ENCODE data around the gene SRGAP3.
"Not testable (repeated sequence)": the region's sequence is repeated elsewhere in the genome, so short reads cannot be mapped to it uniquely, and the experiment has no call there.

Gene SRGAP3

DNA sequence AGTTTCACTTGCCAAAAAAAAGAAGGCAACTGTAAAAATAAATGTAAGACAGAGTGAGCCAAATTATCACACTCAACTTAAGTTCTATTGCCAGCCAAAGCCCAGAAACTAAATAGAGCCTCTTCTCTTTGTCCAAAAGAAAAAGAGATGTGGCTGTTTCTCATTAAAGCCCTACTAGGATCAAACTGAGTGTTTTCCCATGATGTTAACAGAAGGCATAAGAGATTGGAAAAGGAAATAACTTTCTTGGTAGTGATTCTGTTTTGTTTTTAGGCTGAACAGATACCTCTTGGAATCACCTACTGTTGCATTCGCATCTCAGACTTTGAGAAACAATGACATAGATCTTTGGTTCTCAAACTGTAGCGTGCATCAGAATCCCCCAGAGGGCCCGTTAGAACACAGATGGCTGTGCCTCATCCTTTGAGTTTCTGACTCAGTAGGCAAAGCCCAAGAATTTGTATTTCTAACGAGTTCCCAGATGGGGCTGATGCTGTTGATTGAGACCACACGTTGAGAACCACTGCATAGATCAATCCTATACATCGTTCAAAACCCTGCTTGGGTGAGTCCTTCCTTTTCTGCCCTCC, 42.5 kb upstream of the SRGAP3 start:
- no peak overlapping the region for H3K4me3 ChIP-seq (ENCODE audit: control insufficient read depth in 1 of 7, extremely low read depth in 1 of 7, insufficient read depth in 4 of 7, low read depth in 2 of 7, low read length in 6 of 7)
- peaks cover 0 to 2% (median 0%) of the 10 kb centered on the region in 5 experiments for H3K27me3 ChIP-seq (replicated peaks in 2 of 5; ENCODE audit: control insufficient read depth in 4 of 5, insufficient read depth in 5 of 5, low read length in 4 of 5)
- no peaks in the 10 kb centered on the region for H3K36me3 ChIP-seq (ENCODE audit: control insufficient read depth in 4 of 4, insufficient read depth in 4 of 4, low read length in 3 of 4)
- WGBS (ENCODE audit: insufficient coverage), result 95% methylated on average over 6 of the region's 6 CpGs
- no peaks in the 10 kb centered on the region for H3K9me3 ChIP-seq (ENCODE audit: control extremely low read depth in 1 of 5, control insufficient read depth in 4 of 5, insufficient read depth in 2 of 5, low read depth in 1 of 5, low read length in 4 of 5)
- no peak for DNase-seq
- no peaks in the 10 kb centered on the region for H3K4me1 ChIP-seq (ENCODE audit: control extremely low read depth in 1 of 4, control insufficient read depth in 4 of 4, insufficient read depth in 4 of 4, low read length in 3 of 4)
- ChIA-PET POLR2A (no interaction called here), CTCF (no interaction called here)
- H3K27ac ChIP-seq (ENCODE audit: insufficient read depth in 1 of 2, low read depth in 1 of 2, low read length in 2 of 2, poor library complexity in 1 of 2, severe bottlenecking in 2 of 2), result no peak overlapping the region

DNA sequence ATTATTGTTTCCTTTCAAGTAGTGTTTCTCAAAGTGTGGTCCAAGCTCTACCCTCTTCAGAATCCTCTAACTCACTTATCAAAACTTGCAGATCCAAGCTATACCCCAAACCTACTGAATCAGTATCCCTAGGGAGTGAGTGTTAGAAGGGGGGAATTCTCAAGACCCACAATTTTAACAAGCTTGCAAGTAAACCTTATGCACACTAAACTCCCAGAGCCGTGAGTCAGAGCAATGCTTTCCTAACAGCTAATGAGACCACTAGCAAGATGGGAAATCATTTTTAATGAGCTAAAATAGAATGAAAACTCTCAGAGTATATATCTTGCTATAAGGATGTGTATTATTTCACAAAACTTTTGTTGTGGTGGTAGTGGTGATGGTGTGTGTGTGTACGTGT, 41.1 kb upstream of the SRGAP3 start:
- CTCF ChIA-PET, result interaction anchor here (1.1 kb wide), 1 partner anchor 11 kb away, joined by 3 read pairs; no protein-coding TSS in a partner anchor
- peaks cover 0 to 2% (median 0%) of the 10 kb centered on the region in 5 experiments for H3K27me3 ChIP-seq (replicated peaks in 2 of 5; ENCODE audit: control insufficient read depth in 4 of 5, insufficient read depth in 5 of 5, low read length in 4 of 5)
- no peaks in the 10 kb centered on the region for H3K4me1 ChIP-seq (ENCODE audit: control extremely low read depth in 1 of 4, control insufficient read depth in 4 of 4, insufficient read depth in 4 of 4, low read length in 3 of 4)
- DNase-seq, result no peak
- H3K27ac ChIP-seq (ENCODE audit: insufficient read depth in 1 of 2, low read depth in 1 of 2, low read length in 2 of 2, poor library complexity in 1 of 2, severe bottlenecking in 2 of 2), result no peak overlapping the region
- H3K36me3 ChIP-seq (ENCODE audit: control insufficient read depth in 4 of 4, insufficient read depth in 4 of 4, low read length in 3 of 4), result no peaks in the 10 kb centered on the region
- 100% methylated on average over 1 of the region's 2 CpGs for WGBS (ENCODE audit: insufficient coverage)
- H3K9me3 ChIP-seq (ENCODE audit: control extremely low read depth in 1 of 5, control insufficient read depth in 4 of 5, insufficient read depth in 2 of 5, low read depth in 1 of 5, low read length in 4 of 5), result no peaks in the 10 kb centered on the region
- POLR2A ChIA-PET, result no interaction called here
- no peak overlapping the region for H3K4me3 ChIP-seq (ENCODE audit: control insufficient read depth in 1 of 7, extremely low read depth in 1 of 7, insufficient read depth in 4 of 7, low read depth in 2 of 7, low read length in 6 of 7)

DNA sequence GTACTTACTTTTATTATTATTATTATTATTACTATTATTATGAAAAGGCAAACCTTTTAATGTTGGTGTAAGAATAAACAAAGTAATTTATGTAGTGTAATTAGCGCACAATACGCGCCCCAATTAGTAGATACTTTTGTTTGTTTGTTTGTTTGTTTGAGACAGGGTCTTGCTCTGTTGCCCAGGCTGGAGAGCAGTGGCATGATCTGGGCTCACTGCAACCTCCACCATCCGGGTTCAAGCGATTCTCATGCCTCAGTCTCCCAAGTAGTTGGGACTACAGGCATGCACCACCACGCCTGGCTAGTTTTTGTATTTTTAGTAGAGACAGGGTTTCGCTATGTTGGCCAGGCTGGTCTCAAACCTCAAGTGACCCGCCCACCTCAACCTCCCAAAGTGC, 32.1 kb upstream of the SRGAP3 start:
- H3K4me3 ChIP-seq (ENCODE audit: control insufficient read depth in 1 of 7, extremely low read depth in 1 of 7, insufficient read depth in 4 of 7, low read depth in 2 of 7, low read length in 6 of 7); POLR2A ChIA-PET; CTCF ChIA-PET; H3K27me3 ChIP-seq (replicated peaks in 2 of 5; ENCODE audit: control insufficient read depth in 4 of 5, insufficient read depth in 5 of 5, low read length in 4 of 5); H3K4me1 ChIP-seq (ENCODE audit: control extremely low read depth in 1 of 4, control insufficient read depth in 4 of 4, insufficient read depth in 4 of 4, low read length in 3 of 4); DNase-seq; H3K36me3 ChIP-seq (ENCODE audit: control insufficient read depth in 4 of 4, insufficient read depth in 4 of 4, low read length in 3 of 4); H3K9me3 ChIP-seq (ENCODE audit: control extremely low read depth in 1 of 5, control insufficient read depth in 4 of 5, insufficient read depth in 2 of 5, low read depth in 1 of 5, low read length in 4 of 5); H3K27ac ChIP-seq (ENCODE audit: insufficient read depth in 1 of 2, low read depth in 1 of 2, low read length in 2 of 2, poor library complexity in 1 of 2, severe bottlenecking in 2 of 2): not testable (repeated sequence)
- 86% methylated on average over 5 of the region's 8 CpGs for WGBS (ENCODE audit: insufficient coverage)

DNA sequence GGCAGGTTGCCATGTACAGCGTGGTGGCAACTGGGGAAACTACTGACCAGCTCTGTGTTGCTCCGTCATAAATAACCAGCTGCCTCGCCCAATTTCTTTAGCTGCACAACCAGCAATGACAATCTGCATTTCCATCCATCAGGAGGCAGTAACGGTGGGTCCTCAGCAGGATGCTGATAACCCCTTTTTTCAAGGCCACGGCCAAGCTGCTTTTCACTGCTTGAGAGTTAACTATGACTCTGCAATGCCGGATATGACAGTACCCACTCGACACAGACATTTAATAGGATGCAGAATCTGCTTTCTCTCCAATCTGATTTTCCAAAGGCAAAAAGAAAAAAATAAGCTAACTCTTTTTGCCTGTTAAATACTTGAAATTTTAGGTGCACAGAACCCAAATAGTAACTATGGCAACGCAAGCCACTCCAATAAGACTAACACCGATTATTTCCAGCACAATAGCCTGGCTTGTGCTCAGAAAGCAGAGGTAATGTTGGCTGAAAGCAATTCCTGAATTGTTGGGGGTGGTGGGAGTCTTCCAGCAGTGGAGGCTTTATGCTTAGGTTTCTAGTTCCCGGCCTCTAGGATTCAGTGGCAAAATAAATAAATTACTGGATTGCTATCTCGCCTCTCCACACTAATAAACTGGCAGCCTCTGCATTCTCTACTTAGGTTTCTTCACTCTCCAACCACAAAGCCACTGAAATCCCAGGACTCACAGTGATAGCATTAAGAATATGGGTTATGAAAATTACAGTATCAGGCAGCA, 31.2 kb upstream of the SRGAP3 start:
- no peaks in the 10 kb centered on the region for H3K36me3 ChIP-seq (ENCODE audit: control insufficient read depth in 4 of 4, insufficient read depth in 4 of 4, low read length in 3 of 4)
- H3K9me3 ChIP-seq (ENCODE audit: control extremely low read depth in 1 of 5, control insufficient read depth in 4 of 5, insufficient read depth in 2 of 5, low read depth in 1 of 5, low read length in 4 of 5), result no peaks in the 10 kb centered on the region
- H3K27me3 ChIP-seq (replicated peaks in 2 of 5; ENCODE audit: control insufficient read depth in 4 of 5, insufficient read depth in 5 of 5, low read length in 4 of 5), result no peaks in the 10 kb centered on the region
- H3K4me1 ChIP-seq (ENCODE audit: control extremely low read depth in 1 of 4, control insufficient read depth in 4 of 4, insufficient read depth in 4 of 4, low read length in 3 of 4), result no peaks in the 10 kb centered on the region
- no peak for DNase-seq
- POLR2A ChIA-PET, result no interaction called here
- CTCF ChIA-PET, result interaction anchor here (0.7 to 1.4 kb wide), 3 partner anchors 10 to 292 kb away, joined by 3 read pairs; no protein-coding TSS in a partner anchor
- WGBS (ENCODE audit: insufficient coverage), result 84% methylated on average over 8 of the region's 11 CpGs
- H3K4me3 ChIP-seq (ENCODE audit: control insufficient read depth in 1 of 7, extremely low read depth in 1 of 7, insufficient read depth in 4 of 7, low read depth in 2 of 7, low read length in 6 of 7), result no peak overlapping the region
- no peak overlapping the region for H3K27ac ChIP-seq (ENCODE audit: insufficient read depth in 1 of 2, low read depth in 1 of 2, low read length in 2 of 2, poor library complexity in 1 of 2, severe bottlenecking in 2 of 2)

DNA sequence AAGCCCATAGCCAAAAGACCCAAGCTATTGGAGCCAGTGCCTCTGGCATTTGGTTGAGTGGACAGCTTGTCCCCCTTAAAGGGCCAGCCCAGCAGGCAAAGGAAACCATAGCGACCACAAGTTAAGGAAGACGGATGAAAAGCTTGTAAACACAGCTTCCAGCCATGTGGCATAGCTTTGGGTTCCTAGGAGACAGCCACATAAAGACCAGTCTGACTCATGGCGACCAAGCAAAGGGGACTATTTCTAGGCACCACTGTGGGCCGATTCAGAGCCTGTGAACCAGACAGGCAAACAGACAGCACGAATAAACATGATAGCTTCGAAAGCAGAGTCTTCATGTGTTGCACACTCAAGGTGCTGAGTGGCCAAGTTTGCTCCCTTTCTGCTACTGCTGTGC, 30.5 kb upstream of the SRGAP3 start:
- Histone ChIP-seq H3K4me3 (ENCODE audit: control insufficient read depth in 1 of 7, extremely low read depth in 1 of 7, insufficient read depth in 4 of 7, low read depth in 2 of 7, low read length in 6 of 7) (no peak overlapping the region), H3K36me3 (ENCODE audit: control insufficient read depth in 4 of 4, insufficient read depth in 4 of 4, low read length in 3 of 4) (no peaks in the 10 kb centered on the region), H3K27ac (ENCODE audit: insufficient read depth in 1 of 2, low read depth in 1 of 2, low read length in 2 of 2, poor library complexity in 1 of 2, severe bottlenecking in 2 of 2) (no peak overlapping the region), H3K27me3 (replicated peaks in 2 of 5; ENCODE audit: control insufficient read depth in 4 of 5, insufficient read depth in 5 of 5, low read length in 4 of 5) (no peaks in the 10 kb centered on the region), H3K4me1 (ENCODE audit: control extremely low read depth in 1 of 4, control insufficient read depth in 4 of 4, insufficient read depth in 4 of 4, low read length in 3 of 4) (no peaks in the 10 kb centered on the region), H3K9me3 (ENCODE audit: control extremely low read depth in 1 of 5, control insufficient read depth in 4 of 5, insufficient read depth in 2 of 5, low read depth in 1 of 5, low read length in 4 of 5) (peaks cover 0 to 1% (median 0%) of the 10 kb centered on the region in 5 experiments)
- WGBS (ENCODE audit: insufficient coverage), result 70% methylated on average over 6 of the region's 6 CpGs
- DNase-seq, result peak in 1 of 3 donors; percentile 3
- CTCF ChIA-PET, result interaction anchor here (0.7 to 1.4 kb wide), 3 partner anchors 11 to 291 kb away, joined by 3 read pairs; no protein-coding TSS in a partner anchor
- POLR2A ChIA-PET, result no interaction called here

DNA sequence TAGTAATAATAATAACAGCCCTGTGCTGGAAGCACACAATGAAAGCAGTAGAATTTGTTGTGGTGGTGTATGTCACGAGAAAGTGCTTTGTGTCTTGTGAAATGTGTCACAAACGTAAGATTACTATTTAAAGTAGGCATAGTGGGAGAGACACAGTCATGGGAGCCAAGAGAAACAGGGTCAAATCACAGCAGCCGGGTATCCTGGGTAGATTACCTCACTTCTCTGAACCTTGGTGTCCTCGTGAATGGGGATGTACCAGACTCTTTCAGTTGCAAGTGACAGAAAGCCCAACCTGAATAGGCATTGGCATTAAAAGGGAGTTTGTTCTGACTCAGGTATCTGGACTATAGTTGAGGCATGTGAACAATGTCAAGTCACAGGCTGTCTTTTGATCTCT, 29.1 kb upstream of the SRGAP3 start:
- 92% methylated on average over 4 of the region's 4 CpGs for WGBS (ENCODE audit: insufficient coverage)
- ChIA-PET CTCF (no interaction called here), POLR2A (no interaction called here)

DNA sequence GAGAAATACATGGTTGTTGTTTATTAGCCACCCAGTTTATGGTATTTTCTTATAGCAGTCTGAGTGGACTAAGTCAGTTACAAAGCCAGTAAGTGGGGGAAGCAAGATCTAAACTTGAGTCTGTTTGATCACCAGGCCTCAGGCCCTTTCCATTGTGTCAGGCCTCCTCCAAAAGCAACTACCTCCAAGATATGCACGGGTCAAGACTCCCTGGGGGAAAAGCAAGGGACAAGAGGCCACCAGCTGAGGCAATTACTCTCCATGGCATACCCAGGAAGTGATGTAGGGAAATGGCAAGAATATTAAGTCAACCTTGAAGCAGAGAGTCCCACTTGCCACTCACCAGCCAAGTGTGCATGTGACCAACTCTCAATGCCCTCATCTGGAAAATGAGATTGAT, 28.6 kb upstream of the SRGAP3 start:
- Histone ChIP-seq H3K9me3 (ENCODE audit: control extremely low read depth in 1 of 5, control insufficient read depth in 4 of 5, insufficient read depth in 2 of 5, low read depth in 1 of 5, low read length in 4 of 5) (peaks cover 0 to 6% (median 0%) of the 10 kb centered on the region in 5 experiments), H3K36me3 (ENCODE audit: control insufficient read depth in 4 of 4, insufficient read depth in 4 of 4, low read length in 3 of 4) (no peaks in the 10 kb centered on the region), H3K27ac (ENCODE audit: insufficient read depth in 1 of 2, low read depth in 1 of 2, low read length in 2 of 2, poor library complexity in 1 of 2, severe bottlenecking in 2 of 2) (no peak overlapping the region), H3K27me3 (replicated peaks in 2 of 5; ENCODE audit: control insufficient read depth in 4 of 5, insufficient read depth in 5 of 5, low read length in 4 of 5) (no peaks in the 10 kb centered on the region), H3K4me3 (ENCODE audit: control insufficient read depth in 1 of 7, extremely low read depth in 1 of 7, insufficient read depth in 4 of 7, low read depth in 2 of 7, low read length in 6 of 7) (no peak overlapping the region), H3K4me1 (ENCODE audit: control extremely low read depth in 1 of 4, control insufficient read depth in 4 of 4, insufficient read depth in 4 of 4, low read length in 3 of 4) (no peaks in the 10 kb centered on the region)
- CTCF ChIA-PET, result no interaction called here
- no CpG with 5 or more reads among the region's 1 CpG for WGBS (ENCODE audit: insufficient coverage)
- POLR2A ChIA-PET, result no interaction called here
- DNase-seq, result no peak

More for the DNA sequence above, 29.1 kb upstream of the SRGAP3 start:
- Histone ChIP-seq H3K9me3 (ENCODE audit: control extremely low read depth in 1 of 5, control insufficient read depth in 4 of 5, insufficient read depth in 2 of 5, low read depth in 1 of 5, low read length in 4 of 5) (peaks cover 0 to 6% (median 0%) of the 10 kb centered on the region in 5 experiments), H3K36me3 (ENCODE audit: control insufficient read depth in 4 of 4, insufficient read depth in 4 of 4, low read length in 3 of 4) (no peaks in the 10 kb centered on the region), H3K27ac (ENCODE audit: insufficient read depth in 1 of 2, low read depth in 1 of 2, low read length in 2 of 2, poor library complexity in 1 of 2, severe bottlenecking in 2 of 2) (no peak overlapping the region), H3K4me1 (ENCODE audit: control extremely low read depth in 1 of 4, control insufficient read depth in 4 of 4, insufficient read depth in 4 of 4, low read length in 3 of 4) (no peaks in the 10 kb centered on the region), H3K27me3 (replicated peaks in 2 of 5; ENCODE audit: control insufficient read depth in 4 of 5, insufficient read depth in 5 of 5, low read length in 4 of 5) (no peaks in the 10 kb centered on the region), H3K4me3 (ENCODE audit: control insufficient read depth in 1 of 7, extremely low read depth in 1 of 7, insufficient read depth in 4 of 7, low read depth in 2 of 7, low read length in 6 of 7) (no peak overlapping the region)
- no peak for DNase-seq

Data from common myeloid progenitor, CD34-positive (primary cell).